ENCODE data around the gene NNMT. TPM values are rescaled to one million over a fixed set of nuclear protein-coding genes. Genes with fewer than 3 reads are reported as not detected.

The NNMT gene
- total and polyA plus RNA-seq, 8 donors = 4.8 to 139 (median 61.9) TPM

DNA sequence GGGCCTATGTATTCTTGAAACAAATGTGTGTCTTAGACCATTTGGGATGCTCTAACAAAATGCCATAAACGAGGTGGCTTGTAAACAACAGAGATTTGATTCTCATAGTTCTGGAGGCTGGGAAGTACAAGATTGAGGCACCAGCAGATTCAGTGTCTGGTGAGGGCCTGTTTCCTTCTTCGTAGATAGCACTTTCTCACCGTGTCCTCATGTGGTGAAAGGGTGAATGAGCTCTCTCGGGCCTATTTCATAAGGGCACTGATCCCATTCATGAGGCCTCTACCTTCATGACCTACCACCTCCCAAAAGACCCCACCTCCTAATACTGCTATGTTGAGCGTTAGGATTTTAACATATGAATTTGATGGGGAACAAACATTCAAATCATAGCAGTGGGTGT, 6.4 kb upstream of the NNMT start:
- Histone ChIP-seq H3K9me3 (no peaks in the 10 kb centered on the region), H3K36me3 (no peaks in the 10 kb centered on the region), H3K4me3 (no peak overlapping the region), H3K27me3 (no peaks in the 10 kb centered on the region), H3K4me1 (peaks cover 0 to 24% (median 0%) of the 10 kb centered on the region in 3 donors), H3K27ac (no peak overlapping the region)
- ATAC-seq (no peak), FAIRE-seq (no peak), DNase-seq (no peak)
- TF ChIP-seq, protein P1, sequence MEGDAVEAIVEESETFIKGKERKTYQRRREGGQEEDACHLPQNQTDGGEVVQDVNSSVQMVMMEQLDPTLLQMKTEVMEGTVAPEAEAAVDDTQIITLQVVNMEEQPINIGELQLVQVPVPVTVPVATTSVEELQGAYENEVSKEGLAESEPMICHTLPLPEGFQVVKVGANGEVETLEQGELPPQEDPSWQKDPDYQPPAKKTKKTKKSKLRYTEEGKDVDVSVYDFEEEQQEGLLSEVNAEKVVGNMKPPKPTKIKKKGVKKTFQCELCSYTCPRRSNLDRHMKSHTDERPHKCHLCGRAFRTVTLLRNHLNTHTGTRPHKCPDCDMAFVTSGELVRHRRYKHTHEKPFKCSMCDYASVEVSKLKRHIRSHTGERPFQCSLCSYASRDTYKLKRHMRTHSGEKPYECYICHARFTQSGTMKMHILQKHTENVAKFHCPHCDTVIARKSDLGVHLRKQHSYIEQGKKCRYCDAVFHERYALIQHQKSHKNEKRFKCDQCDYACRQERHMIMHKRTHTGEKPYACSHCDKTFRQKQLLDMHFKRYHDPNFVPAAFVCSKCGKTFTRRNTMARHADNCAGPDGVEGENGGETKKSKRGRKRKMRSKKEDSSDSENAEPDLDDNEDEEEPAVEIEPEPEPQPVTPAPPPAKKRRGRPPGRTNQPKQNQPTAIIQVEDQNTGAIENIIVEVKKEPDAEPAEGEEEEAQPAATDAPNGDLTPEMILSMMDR (IDR thresholded peaks at IDR 0.05) = no peak
- intact Hi-C loops (cut with DNase I) = no loop called here
- 85 to 89% methylated on average over 5 of the region's 5 CpGs for WGBS, 2 donors

DNA sequence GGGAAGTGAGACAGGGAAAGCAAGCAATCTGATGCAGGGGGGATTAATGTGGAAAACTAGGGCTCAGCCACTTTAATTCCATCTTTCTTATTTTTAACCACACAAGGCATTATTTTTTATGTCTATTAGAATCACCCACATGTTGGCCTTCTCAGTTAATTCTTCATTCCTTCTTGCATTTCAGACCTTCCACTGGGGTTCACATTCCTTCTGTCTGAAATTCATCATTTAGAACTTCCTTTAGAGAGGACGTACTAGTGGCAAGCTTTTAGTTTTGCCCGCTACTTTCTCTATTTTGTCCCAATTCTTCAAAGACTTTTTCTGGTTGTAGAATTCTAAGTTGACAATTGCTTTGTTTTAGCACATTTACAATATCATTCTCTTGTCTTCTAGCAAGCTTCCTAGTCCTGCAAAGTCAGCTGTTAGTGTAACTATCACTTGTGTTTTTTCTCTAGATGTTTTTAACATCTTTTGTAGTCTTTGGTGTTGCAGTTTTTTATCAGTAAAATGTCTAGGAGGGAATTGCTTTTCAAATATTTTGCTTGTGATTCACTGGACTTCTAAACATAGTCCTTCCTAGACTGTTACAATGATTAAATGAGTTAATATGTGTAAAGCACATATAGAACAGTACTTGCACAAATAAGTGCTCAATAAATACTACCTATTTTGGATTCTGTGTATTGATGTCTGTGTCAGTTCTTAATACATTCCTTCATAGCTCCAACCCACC, 5.5 kb upstream of the NNMT start:
- Histone ChIP-seq H3K9me3 (no peaks in the 10 kb centered on the region), H3K4me1 (peaks cover 0 to 24% (median 0%) of the 10 kb centered on the region in 3 donors), H3K27ac (peak overlapping the region in 1 of 4 donors; percentile 86), H3K4me3 (no peak overlapping the region), H3K27me3 (no peaks in the 10 kb centered on the region), H3K36me3 (no peaks in the 10 kb centered on the region)
- intact Hi-C loops (cut with DNase I) = no loop called here
- no peak for FAIRE-seq
- no peak for ATAC-seq
- WGBS, 2 donors = 94 to 96% methylated on average over 2 of the region's 2 CpGs
- no peak for DNase-seq
- TF ChIP-seq, protein P1 (IDR thresholded peaks at IDR 0.05) = no peak

DNA sequence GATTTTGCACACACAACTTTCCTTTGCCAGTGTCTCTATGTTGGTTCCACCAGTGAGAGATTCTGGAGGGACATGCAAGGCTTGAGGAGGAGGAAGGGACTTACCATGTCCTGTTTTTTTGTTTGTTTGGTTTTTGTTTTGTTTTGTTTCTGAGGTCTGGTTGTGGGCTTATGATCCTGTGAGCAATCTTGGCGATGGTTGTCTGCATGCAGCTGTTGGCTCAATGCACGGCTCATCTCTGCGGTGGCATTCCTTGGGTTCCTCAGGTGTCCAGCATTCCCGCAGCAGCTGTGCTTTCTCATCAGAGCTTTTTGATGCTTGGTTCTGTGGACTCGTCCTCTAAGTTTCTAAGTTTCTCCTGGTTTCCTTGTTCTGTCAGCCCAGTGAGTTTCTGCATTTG, 4.8 kb upstream of the NNMT start:
- Histone ChIP-seq H3K27ac (peak overlapping the region in 2 of 4 donors; percentile 54 to 86), H3K9me3 (no peaks in the 10 kb centered on the region), H3K36me3 (no peaks in the 10 kb centered on the region), H3K4me1 (peaks cover 0 to 24% (median 0%) of the 10 kb centered on the region in 3 donors), H3K4me3 (peak overlapping the region in 1 of 4 donors; percentile 13), H3K27me3 (no peaks in the 10 kb centered on the region)
- intact Hi-C loops (cut with DNase I) = no loop called here
- ATAC-seq (no peak), FAIRE-seq (no peak), DNase-seq (no peak)
- 68 to 70% methylated on average over 5 of the region's 5 CpGs for WGBS, 2 donors
- TF ChIP-seq, protein P1 (IDR thresholded peaks at IDR 0.05) = no peak

DNA sequence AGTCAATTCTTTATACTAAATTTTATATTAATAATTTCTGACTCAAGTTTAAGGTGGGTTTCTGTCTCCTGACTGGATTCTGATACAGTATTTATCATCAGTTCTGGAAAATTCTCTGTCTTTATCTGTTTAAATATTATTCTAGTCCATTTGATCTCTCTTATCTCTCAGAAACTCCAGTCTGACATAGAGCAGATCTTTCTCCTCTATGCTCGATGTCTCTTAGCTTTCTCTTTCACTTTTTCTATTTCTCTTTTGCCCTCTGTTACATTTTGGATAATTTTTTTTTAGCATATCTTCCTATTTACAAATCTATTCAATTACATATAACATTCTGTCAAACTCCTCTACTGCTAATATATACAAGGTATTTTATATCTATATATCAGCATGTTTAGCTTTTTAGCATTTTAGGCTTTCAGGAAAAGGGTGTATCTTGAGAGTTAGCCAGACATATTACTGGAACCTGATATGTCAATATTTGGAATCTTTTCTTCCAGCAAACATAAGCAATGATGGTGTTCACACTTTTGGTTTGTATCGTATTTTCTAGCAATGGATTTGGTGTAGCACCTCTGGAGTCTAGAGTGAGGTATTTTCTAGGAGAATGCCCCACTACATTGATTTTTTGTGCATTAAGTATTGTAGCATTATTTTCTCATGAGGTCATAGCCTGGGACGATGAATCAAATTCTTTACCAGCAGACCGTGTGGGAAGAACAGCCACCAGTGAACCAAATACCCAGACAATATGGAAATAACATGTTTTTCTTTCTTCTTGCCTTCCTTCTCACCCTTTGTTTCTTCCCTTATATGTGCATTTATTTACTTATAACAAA, 4.1 kb upstream of the NNMT start:
- DNase-seq (no peak), ATAC-seq (peak in 3 of 4 donors; percentile 5 to 28 (median 12)), FAIRE-seq (peak; percentile 86)
- H3K27ac ChIP-seq = peak overlapping the region in 2 of 4 donors; percentile 54 to 86
- H3K9me3 ChIP-seq = no peaks in the 10 kb centered on the region
- WGBS, 2 donors = 10 to 13% methylated on average over 4 of the region's 4 CpGs
- H3K4me1 ChIP-seq = peaks cover 0 to 24% (median 0%) of the 10 kb centered on the region in 3 donors
- intact Hi-C loops (cut with DNase I) = no loop called here
- peak overlapping the region in 1 of 4 donors; percentile 13 for H3K4me3 ChIP-seq
- H3K27me3 ChIP-seq = no peaks in the 10 kb centered on the region
- no peaks in the 10 kb centered on the region for H3K36me3 ChIP-seq
- TF ChIP-seq, protein P1 (IDR thresholded peaks at IDR 0.05) = no peak
